Sigmoid colon (tissue), 7 donors: ENCODE results near the gene KIR2DL3. TPM values are rescaled to one million over a fixed set of nuclear protein-coding genes. Genes with fewer than 3 reads are reported as not detected.
"Not testable (repeated sequence)": the region's sequence is repeated elsewhere in the genome, so short reads cannot be mapped to it uniquely, and the experiment has no call there.

ENCODE experiments used
- DNase-seq: peaks from one replicate; pipeline ENCODE4 v3.0.0-alpha.2; 2019
- H3K27ac ChIP-seq, 4 donors: fragments of 200-600 bp; sonication (generic); one replicate each; pipeline ENCODE4 v1.5.1; 2016 to 2019; ENCODE audit warnings: mild to moderate bottlenecking in 1 of 4
- H3K27me3 ChIP-seq, 3 donors: fragments of 200-600 bp; sonication (generic); one replicate each; pipeline ENCODE4 v1.5.1; 2019; ENCODE audit warnings: mild to moderate bottlenecking in 1 of 3
- H3K36me3 ChIP-seq, 4 donors: fragments of 200-600 bp; sonication (generic); one replicate each; pipeline ENCODE4 v1.5.1; 2016 to 2019
- H3K4me1 ChIP-seq, 4 donors: fragments of 200-600 bp; sonication (generic); one replicate each; pipeline ENCODE4 v1.5.1; 2017 to 2019
- H3K4me3 ChIP-seq, 4 donors: fragments of 200-600 bp; sonication (generic); one replicate each; pipeline ENCODE4 v1.5.1; 2017 to 2019; ENCODE audit warnings: mild to moderate bottlenecking in 2 of 4, moderate library complexity in 1 of 4
- H3K9me3 ChIP-seq, 4 donors: fragments of 200-600 bp in 3 of 4; sonication (generic) in 3 of 4; one replicate each; pipeline versions ENCODE4 v1.5.1 to v1.6.1; 2013 to 2019
- CTCF ChIP-seq, 4 experiments: fragments of 450-650 bp in 3 of 4; fragments of 200-600 bp in 1 of 4; IDR thresholded peaks; one replicate each; pipeline ENCODE4 v1.5.1; 2016 to 2019; ENCODE audit warnings: antibody characterized with exemption in 4 of 4, mild to moderate bottlenecking in 3 of 4, moderate library complexity in 2 of 4
- EP300 ChIP-seq, 4 donors: sonication (generic); formaldehyde crosslinking; IDR thresholded peaks; one replicate each; pipeline ENCODE4 v1.6.1; 2017; ENCODE audit warnings: antibody characterized with exemption in 4 of 4
- POLR2A ChIP-seq, 2 donors: fragments of 450-650 bp; IDR thresholded peaks; one replicate each; pipeline ENCODE4 v1.6.1; 2016; ENCODE audit warnings: antibody characterized with exemption in 2 of 2, mild to moderate bottlenecking in 2 of 2, moderate library complexity in 2 of 2
- POLR2AphosphoS5 ChIP-seq, 4 donors: sonication (generic); formaldehyde crosslinking; IDR thresholded peaks; one replicate each; pipeline ENCODE4 v1.6.1; 2017; ENCODE audit warnings: antibody characterized with exemption in 4 of 4
- WGBS, 2 donors: extraction: QIAGEN DNeasy Blood & Tissue Kit; methylation state at CpG; one replicate each; pipeline ENCODE4 v1.1.7; 2013; 5-methylcytosine and 5-hydroxymethylcytosine counted together
- intact Hi-C: fragments of 100-400 bp; cut with DNase I; formaldehyde crosslinking; loops from one replicate; pipeline ENCODE4 v1.15.1; 2023
- polyA plus RNA-seq, 3 donors: library from polyadenylated mRNA; stranded (reverse); fragments of 200-250 nt; gene quantifications; one replicate each; pipeline ENCODE4 v1.2.3, GENCODE V29; 2013
- total RNA-seq, 4 donors: library from RNA; depleted of rRNA; stranded (reverse); fragments of >200 nt; gene quantifications; one replicate each; pipeline ENCODE4 v1.1.0, GENCODE V29; 2016
- donor health status: healthy with polysubstance abuse.
- donor health status: Bipolar disorder and iron deficiency.
- donor health status: healthy.

Gene KIR2DL3
- total and polyA plus RNA-seq, 7 donors, result 0.07 TPM; not detected in 6

- no peaks in the 10 kb centered on the region for H3K36me3 ChIP-seq
- 74 to 76% methylated on average over 15 of the region's 15 CpGs for WGBS, 2 donors
- TF ChIP-seq POLR2AphosphoS5 (IDR thresholded peaks at IDR 0.05) (no peak), EP300 (IDR thresholded peaks at IDR 0.05) (no peak), CTCF (IDR thresholded peaks at IDR 0.05) (no peak), POLR2A (IDR thresholded peaks at IDR 0.05) (no peak)
- intact Hi-C loops, result no loop called here
- H3K27ac ChIP-seq, result no peak overlapping the region
- H3K9me3 ChIP-seq, result no peaks in the 10 kb centered on the region
- no peak for DNase-seq
- H3K4me1 ChIP-seq, result no peaks in the 10 kb centered on the region
- no peaks in the 10 kb centered on the region for H3K27me3 ChIP-seq
- H3K4me3 ChIP-seq, result no peak overlapping the region
Measured at GRCh38 chr19:54729416-54730188, 8.7 kb upstream of the KIR2DL3 start.

- TF ChIP-seq CTCF (IDR thresholded peaks at IDR 0.05) (no peak), POLR2AphosphoS5 (IDR thresholded peaks at IDR 0.05) (no peak), EP300 (IDR thresholded peaks at IDR 0.05) (no peak), POLR2A (IDR thresholded peaks at IDR 0.05) (no peak)
- WGBS, 2 donors, result 56 to 70% methylated on average over 8 of the region's 8 CpGs
- DNase-seq, result no peak
- no peak overlapping the region for H3K4me3 ChIP-seq
- H3K36me3 ChIP-seq, result no peaks in the 10 kb centered on the region
- H3K27me3 ChIP-seq, result no peaks in the 10 kb centered on the region
- H3K27ac ChIP-seq, result no peak overlapping the region
- no peaks in the 10 kb centered on the region for H3K4me1 ChIP-seq
- intact Hi-C loops, result no loop called here
- no peaks in the 10 kb centered on the region for H3K9me3 ChIP-seq
Measured at GRCh38 chr19:54731191-54731590, 7.1 kb upstream of the KIR2DL3 start.

GRCh38 chr19:54738715-54739114, 402 bp downstream of the KIR2DL3 start:
- no peaks in the 10 kb centered on the region for H3K36me3 ChIP-seq
- intact Hi-C loops, result no loop called here
- no peak for TF ChIP-seq CTCF (IDR thresholded peaks at IDR 0.05)
- no peak for TF ChIP-seq POLR2A (IDR thresholded peaks at IDR 0.05)
- TF ChIP-seq POLR2AphosphoS5 (IDR thresholded peaks at IDR 0.05), result no peak
- no peak for TF ChIP-seq EP300 (IDR thresholded peaks at IDR 0.05)
- H3K4me3 ChIP-seq, result no peak overlapping the region
- DNase-seq, result no peak
- no peaks in the 10 kb centered on the region for H3K9me3 ChIP-seq
- WGBS, 2 donors, result 83 to 88% methylated on average over 1 of the region's 1 CpG
- no peak overlapping the region for H3K27ac ChIP-seq
- no peaks in the 10 kb centered on the region for H3K27me3 ChIP-seq
- no peaks in the 10 kb centered on the region for H3K4me1 ChIP-seq

- no peak for DNase-seq
- 81 to 85% methylated on average over 13 of the region's 13 CpGs for WGBS, 2 donors
- intact Hi-C loops, result no loop called here
- H3K4me1 ChIP-seq, result no peaks in the 10 kb centered on the region
- H3K4me3 ChIP-seq, result no peak overlapping the region
- H3K36me3 ChIP-seq, result no peaks in the 10 kb centered on the region
- H3K27ac ChIP-seq, result no peak overlapping the region
- H3K27me3 ChIP-seq, result no peaks in the 10 kb centered on the region
- no peaks in the 10 kb centered on the region for H3K9me3 ChIP-seq
- TF ChIP-seq EP300 (IDR thresholded peaks at IDR 0.05), result no peak
Measured at GRCh38 chr19:54739587-54740497, 1.5 kb downstream of the KIR2DL3 start.

- intact Hi-C loops, H3K27me3 ChIP-seq, H3K4me3 ChIP-seq, H3K4me1 ChIP-seq, H3K9me3 ChIP-seq, DNase-seq, H3K36me3 ChIP-seq, H3K27ac ChIP-seq: not testable (repeated sequence)
- WGBS, 2 donors, result 70 to 72% methylated on average over 5 of the region's 5 CpGs
Measured at GRCh38 chr19:54741950-54742349, 3.6 kb downstream of the KIR2DL3 start.

GRCh38 chr19:54744080-54744479, 5.8 kb downstream of the KIR2DL3 start:
- H3K4me1 ChIP-seq, H3K27me3 ChIP-seq, H3K4me3 ChIP-seq, H3K9me3 ChIP-seq, H3K36me3 ChIP-seq, DNase-seq, intact Hi-C loops, H3K27ac ChIP-seq: not testable (repeated sequence)
- WGBS, 2 donors, result 73 to 79% methylated on average over 5 of the region's 5 CpGs

GRCh38 chr19:54747614-54748322, 9.5 kb downstream of the KIR2DL3 start:
- H3K9me3 ChIP-seq, H3K27me3 ChIP-seq, DNase-seq, H3K36me3 ChIP-seq, H3K4me3 ChIP-seq, intact Hi-C loops, H3K27ac ChIP-seq, H3K4me1 ChIP-seq: not testable (repeated sequence)
- WGBS, 2 donors, result 64 to 75% methylated on average over 9 of the region's 9 CpGs

- intact Hi-C loops, H3K27me3 ChIP-seq, H3K36me3 ChIP-seq, DNase-seq, H3K4me1 ChIP-seq, H3K4me3 ChIP-seq, H3K27ac ChIP-seq, H3K9me3 ChIP-seq: not testable (repeated sequence)
- 36 to 42% methylated on average over 6 of the region's 6 CpGs for WGBS, 2 donors
Measured at GRCh38 chr19:54750276-54750675, 12.0 kb downstream of the KIR2DL3 start.
